ENCODE measurements around the gene STAT6.

DNA sequence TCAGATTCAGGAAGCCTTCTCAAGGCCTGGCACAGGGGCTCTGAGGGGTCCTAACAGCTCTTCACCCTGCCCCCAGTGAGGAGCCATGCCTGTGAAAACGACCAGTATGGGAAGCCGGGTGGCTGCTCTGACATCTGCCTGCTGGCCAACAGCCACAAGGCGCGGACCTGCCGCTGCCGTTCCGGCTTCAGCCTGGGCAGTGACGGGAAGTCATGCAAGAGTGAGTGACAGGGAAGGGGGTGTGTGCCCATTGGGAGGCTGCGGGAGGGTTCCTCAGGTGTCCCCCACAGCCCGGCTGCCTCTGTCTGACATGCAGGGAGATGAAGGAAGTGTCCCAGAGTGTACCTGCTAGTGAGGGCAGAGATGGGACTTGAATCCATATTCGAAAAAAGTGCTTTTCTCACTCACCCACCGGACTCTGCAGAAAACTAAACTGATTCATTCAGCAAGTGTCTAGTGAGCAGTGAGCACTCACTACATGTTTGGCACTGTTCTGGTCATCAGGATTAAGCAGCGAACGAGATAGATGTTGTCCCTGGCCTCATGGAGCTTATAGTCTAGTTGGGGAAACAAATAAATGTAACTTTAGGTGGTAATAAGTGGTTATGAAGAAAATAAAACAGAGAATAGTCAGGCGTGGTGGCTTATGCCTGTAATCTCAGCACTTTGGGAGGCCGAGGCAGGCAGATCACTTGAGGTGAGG is 45.7 kb upstream of the STAT6 start:
- TF ChIP-seq, protein P1, sequence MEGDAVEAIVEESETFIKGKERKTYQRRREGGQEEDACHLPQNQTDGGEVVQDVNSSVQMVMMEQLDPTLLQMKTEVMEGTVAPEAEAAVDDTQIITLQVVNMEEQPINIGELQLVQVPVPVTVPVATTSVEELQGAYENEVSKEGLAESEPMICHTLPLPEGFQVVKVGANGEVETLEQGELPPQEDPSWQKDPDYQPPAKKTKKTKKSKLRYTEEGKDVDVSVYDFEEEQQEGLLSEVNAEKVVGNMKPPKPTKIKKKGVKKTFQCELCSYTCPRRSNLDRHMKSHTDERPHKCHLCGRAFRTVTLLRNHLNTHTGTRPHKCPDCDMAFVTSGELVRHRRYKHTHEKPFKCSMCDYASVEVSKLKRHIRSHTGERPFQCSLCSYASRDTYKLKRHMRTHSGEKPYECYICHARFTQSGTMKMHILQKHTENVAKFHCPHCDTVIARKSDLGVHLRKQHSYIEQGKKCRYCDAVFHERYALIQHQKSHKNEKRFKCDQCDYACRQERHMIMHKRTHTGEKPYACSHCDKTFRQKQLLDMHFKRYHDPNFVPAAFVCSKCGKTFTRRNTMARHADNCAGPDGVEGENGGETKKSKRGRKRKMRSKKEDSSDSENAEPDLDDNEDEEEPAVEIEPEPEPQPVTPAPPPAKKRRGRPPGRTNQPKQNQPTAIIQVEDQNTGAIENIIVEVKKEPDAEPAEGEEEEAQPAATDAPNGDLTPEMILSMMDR (IDR thresholded peaks at IDR 0.05) = no peak
- TF ChIP-seq POLR2AphosphoS5 (IDR thresholded peaks at IDR 0.05; ENCODE audit: low read depth, low read length) (no peak), SIN3A (IDR thresholded peaks at IDR 0.05; ENCODE audit: borderline replicate concordance, insufficient read depth, low read depth, low read length) (no peak)
- TF ChIP-seq, protein P2, sequence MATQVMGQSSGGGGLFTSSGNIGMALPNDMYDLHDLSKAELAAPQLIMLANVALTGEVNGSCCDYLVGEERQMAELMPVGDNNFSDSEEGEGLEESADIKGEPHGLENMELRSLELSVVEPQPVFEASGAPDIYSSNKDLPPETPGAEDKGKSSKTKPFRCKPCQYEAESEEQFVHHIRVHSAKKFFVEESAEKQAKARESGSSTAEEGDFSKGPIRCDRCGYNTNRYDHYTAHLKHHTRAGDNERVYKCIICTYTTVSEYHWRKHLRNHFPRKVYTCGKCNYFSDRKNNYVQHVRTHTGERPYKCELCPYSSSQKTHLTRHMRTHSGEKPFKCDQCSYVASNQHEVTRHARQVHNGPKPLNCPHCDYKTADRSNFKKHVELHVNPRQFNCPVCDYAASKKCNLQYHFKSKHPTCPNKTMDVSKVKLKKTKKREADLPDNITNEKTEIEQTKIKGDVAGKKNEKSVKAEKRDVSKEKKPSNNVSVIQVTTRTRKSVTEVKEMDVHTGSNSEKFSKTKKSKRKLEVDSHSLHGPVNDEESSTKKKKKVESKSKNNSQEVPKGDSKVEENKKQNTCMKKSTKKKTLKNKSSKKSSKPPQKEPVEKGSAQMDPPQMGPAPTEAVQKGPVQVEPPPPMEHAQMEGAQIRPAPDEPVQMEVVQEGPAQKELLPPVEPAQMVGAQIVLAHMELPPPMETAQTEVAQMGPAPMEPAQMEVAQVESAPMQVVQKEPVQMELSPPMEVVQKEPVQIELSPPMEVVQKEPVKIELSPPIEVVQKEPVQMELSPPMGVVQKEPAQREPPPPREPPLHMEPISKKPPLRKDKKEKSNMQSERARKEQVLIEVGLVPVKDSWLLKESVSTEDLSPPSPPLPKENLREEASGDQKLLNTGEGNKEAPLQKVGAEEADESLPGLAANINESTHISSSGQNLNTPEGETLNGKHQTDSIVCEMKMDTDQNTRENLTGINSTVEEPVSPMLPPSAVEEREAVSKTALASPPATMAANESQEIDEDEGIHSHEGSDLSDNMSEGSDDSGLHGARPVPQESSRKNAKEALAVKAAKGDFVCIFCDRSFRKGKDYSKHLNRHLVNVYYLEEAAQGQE (IDR thresholded peaks at IDR 0.05; ENCODE audit: insufficient read depth in 1 of 2, low read depth in 2 of 2, low read length in 1 of 2) = no peak

All from Panc1 (cell line).